Adrenal gland (tissue), 5 donors: Measurements from ENCODE around the gene TPM1.

Experiments
- CTCF ChIP-seq, 6 experiments: fragments of 450-650 bp in 4 of 6; fragments of 200-600 bp in 2 of 6; sonication (generic) in 1 of 6; IDR thresholded peaks; 1 replicate in 5 of 6; 2 replicates in 1 of 6; pipeline versions ENCODE4 v1.5.1 to v1.8.0; 2016 to 2021; ENCODE audit warnings: antibody characterized with exemption in 6 of 6, mild to moderate bottlenecking in 2 of 6, moderate library complexity in 1 of 6
- POLR2A ChIP-seq, 2 donors: fragments of 450-650 bp; IDR thresholded peaks; one replicate each; pipeline ENCODE4 v1.6.1; 2017; ENCODE audit warnings: antibody characterized with exemption in 2 of 2, mild to moderate bottlenecking in 2 of 2, moderate library complexity in 1 of 2
- donor health status: DM: no; HTN: no; CAD: no.

- TF ChIP-seq CTCF (IDR thresholded peaks at IDR 0.05) (no peak), POLR2A (IDR thresholded peaks at IDR 0.05) (no peak)
Observed at GRCh38 chr15:62997441-62997840, 45.1 kb upstream of the TPM1 start.
